ENCODE results near the gene NOVA2. TPM values are rescaled to one million over a fixed set of nuclear protein-coding genes. Genes with fewer than 3 reads are reported as not detected.
A peak's percentile ranks its signal among the peaks of the same experiment; 100 is the strongest.

The NOVA2 gene
- total RNA-seq, 3 donors from 2014 or later (not counting 1 experiment from before 2014, with no cell fraction given), result not detected

DNA sequence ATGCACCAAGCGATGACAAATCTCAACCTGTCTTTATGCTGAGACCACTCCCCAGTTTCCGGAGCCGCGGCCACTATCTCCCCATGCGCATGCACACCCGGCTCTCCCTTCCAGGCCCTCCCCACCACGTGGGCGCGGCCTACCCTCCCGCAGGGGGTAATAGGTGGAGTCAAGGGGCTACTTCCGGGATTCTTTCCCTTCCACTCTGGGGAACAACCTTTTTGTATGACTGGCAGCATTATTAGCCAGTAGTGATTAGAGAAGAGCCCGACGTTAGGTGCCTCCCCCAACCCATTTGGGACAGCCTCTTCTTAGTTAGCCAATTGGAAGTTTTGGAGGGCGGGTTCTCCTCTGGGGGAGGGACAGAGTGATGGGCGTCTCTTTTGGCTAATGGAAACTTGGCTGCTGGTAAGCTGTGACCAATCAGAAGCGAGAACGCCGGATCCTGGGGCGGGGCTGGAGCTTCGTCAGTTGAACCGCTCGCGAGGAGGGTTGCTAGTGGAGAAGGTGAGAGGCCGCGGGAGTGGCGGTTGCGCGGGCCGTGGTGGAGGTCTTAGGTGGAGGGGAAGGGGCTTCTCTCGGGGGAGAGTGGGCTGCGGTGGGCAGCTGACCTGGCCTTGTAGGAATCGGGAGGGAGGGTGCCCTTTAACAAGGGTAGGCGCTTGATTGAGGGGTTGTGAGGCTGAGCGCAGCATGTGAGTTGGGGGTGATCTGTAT, 21.5 kb upstream of the NOVA2 start, which contains the start of gene CCDC61:
CCDC61 (plus strand) TSS at position 470 of the 717 bp plus-strand sequence. CDS start 7,552 bp downstream, outside the sequence.
- Histone ChIP-seq H3K9me3 (ENCODE audit: control insufficient read depth, insufficient read depth, low read length) (no peaks in the 10 kb centered on the region), H3K36me3 (ENCODE audit: control insufficient read depth, insufficient read depth, low read length) (peaks cover 3% of the 10 kb centered on the region), H3K27me3 (ENCODE audit: control insufficient read depth, insufficient read depth, low read length) (no peaks in the 10 kb centered on the region), H3K4me3 (ENCODE audit: low read length) (peak within 1 kb of the TSS; percentile 67), H3K4me1 (ENCODE audit: control insufficient read depth, insufficient read depth, low read length) (peaks cover 16% of the 10 kb centered on the region), H3K27ac (ENCODE audit: low read length) (peak within 1 kb of the TSS; percentile 71)
- ATAC-seq (peak; percentile 91 to 99 (median 93)), DNase-seq (peak; percentile 94 to 99)
- H3K4me1 Mint-ChIP-seq, result peaks cover 17% of the 10 kb centered on the region in 2 donors
- no peaks in the 10 kb centered on the region for H3K9me3 Mint-ChIP-seq
- no peak within 1 kb of the TSS for H3K4me3 Mint-ChIP-seq
- H3K27ac Mint-ChIP-seq, result no peak within 1 kb of the TSS
- H3K36me3 Mint-ChIP-seq, result no peaks in the 10 kb centered on the region
- TF ChIP-seq, protein P1, sequence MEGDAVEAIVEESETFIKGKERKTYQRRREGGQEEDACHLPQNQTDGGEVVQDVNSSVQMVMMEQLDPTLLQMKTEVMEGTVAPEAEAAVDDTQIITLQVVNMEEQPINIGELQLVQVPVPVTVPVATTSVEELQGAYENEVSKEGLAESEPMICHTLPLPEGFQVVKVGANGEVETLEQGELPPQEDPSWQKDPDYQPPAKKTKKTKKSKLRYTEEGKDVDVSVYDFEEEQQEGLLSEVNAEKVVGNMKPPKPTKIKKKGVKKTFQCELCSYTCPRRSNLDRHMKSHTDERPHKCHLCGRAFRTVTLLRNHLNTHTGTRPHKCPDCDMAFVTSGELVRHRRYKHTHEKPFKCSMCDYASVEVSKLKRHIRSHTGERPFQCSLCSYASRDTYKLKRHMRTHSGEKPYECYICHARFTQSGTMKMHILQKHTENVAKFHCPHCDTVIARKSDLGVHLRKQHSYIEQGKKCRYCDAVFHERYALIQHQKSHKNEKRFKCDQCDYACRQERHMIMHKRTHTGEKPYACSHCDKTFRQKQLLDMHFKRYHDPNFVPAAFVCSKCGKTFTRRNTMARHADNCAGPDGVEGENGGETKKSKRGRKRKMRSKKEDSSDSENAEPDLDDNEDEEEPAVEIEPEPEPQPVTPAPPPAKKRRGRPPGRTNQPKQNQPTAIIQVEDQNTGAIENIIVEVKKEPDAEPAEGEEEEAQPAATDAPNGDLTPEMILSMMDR (IDR thresholded peaks at IDR 0.05), result no peak
- H3K27me3 Mint-ChIP-seq (ENCODE audit: low read depth in 2 of 2), result peaks cover 17 to 21% of the 10 kb centered on the region in 2 donors
- under 1% methylated on average over 33 of the region's 34 CpGs for WGBS (ENCODE audit: insufficient coverage)
- intact Hi-C loops (cut with micrococcal nuclease), result no loop called here

DNA sequence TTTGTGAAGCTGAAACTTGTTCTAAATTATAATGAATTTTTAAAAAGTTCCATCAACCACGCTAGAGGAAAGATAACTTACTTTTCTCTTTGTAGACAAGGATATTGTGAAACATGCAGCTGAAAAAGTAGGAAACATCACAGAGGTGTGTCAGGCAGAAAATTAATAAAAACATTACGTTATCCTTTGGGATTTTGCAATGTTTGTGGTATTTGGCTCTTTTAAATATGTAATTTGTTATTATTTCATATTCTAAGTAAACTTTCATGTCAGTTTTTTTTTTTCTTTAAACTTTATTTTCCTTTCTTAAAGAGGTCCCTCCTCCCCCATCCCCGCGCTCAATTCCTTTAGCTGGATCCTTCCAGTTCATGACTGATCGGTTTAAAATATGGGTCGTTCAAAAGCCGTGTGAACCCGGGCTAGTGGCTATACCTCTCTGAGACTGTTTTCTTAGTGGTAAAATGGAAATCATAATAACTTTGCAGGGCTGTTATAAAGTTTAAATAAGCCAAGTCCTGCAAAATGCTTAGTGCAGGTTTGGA, 20.9 kb upstream of the NOVA2 start:
- Histone ChIP-seq H3K36me3 (ENCODE audit: control insufficient read depth, insufficient read depth, low read length) (peaks cover 3% of the 10 kb centered on the region), H3K27me3 (ENCODE audit: control insufficient read depth, insufficient read depth, low read length) (no peaks in the 10 kb centered on the region), H3K4me3 (ENCODE audit: low read length) (peak overlapping the region; percentile 34), H3K9me3 (ENCODE audit: control insufficient read depth, insufficient read depth, low read length) (no peaks in the 10 kb centered on the region), H3K27ac (ENCODE audit: low read length) (no peak overlapping the region), H3K4me1 (ENCODE audit: control insufficient read depth, insufficient read depth, low read length) (peaks cover 10% of the 10 kb centered on the region)
- ATAC-seq, result peak in 2 of 3 donors; percentile 0
- no peak overlapping the region for H3K4me3 Mint-ChIP-seq
- no peak for DNase-seq
- H3K27me3 Mint-ChIP-seq (ENCODE audit: low read depth in 2 of 2), result peaks cover 18 to 20% of the 10 kb centered on the region in 2 donors
- intact Hi-C loops (cut with micrococcal nuclease), result no loop called here
- no peaks in the 10 kb centered on the region for H3K36me3 Mint-ChIP-seq
- no peak overlapping the region for H3K27ac Mint-ChIP-seq
- WGBS (ENCODE audit: insufficient coverage), result 0% methylated on average over 4 of the region's 8 CpGs
- peaks cover 11% of the 10 kb centered on the region in 2 donors for H3K4me1 Mint-ChIP-seq
- no peaks in the 10 kb centered on the region for H3K9me3 Mint-ChIP-seq
- TF ChIP-seq, protein P1 (IDR thresholded peaks at IDR 0.05), result no peak

DNA sequence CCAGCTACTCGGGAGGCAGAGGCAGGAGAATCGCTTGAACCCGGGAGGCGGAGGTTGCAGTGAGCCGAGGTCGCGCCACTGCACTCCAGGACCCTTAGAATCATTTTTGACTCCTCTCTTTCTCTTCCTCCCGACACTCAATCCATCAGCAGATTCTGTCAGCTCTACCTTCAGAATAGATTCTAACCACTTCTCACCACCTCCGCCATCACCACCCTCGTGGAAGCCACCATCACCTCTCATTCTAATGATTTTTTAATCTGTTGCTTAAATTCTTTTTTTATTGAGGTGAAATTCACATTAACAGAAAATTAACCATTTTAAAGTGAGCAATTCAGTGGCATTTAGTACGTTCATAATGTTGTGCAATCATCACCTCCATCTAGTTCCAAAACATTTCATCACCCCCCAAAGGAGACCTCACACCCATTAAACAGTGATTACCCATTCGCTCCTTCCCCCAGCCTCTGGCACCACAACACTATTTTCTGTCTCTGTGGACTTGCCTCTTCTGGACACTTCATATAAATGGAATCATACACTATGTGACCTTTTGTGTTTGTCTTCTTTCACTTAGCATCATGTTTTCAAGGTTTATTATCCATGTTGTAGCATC, 16.6 kb upstream of the NOVA2 start:
- H3K9me3 Mint-ChIP-seq, result no peaks in the 10 kb centered on the region
- Histone ChIP-seq H3K36me3 (ENCODE audit: control insufficient read depth, insufficient read depth, low read length) (no peaks in the 10 kb centered on the region), H3K4me3 (ENCODE audit: low read length) (no peak overlapping the region), H3K27ac (ENCODE audit: low read length) (no peak overlapping the region), H3K27me3 (ENCODE audit: control insufficient read depth, insufficient read depth, low read length) (no peaks in the 10 kb centered on the region), H3K9me3 (ENCODE audit: control insufficient read depth, insufficient read depth, low read length) (no peaks in the 10 kb centered on the region), H3K4me1 (ENCODE audit: control insufficient read depth, insufficient read depth, low read length) (peaks cover 2% of the 10 kb centered on the region)
- intact Hi-C loops (cut with micrococcal nuclease), result no loop called here
- no peak for DNase-seq
- TF ChIP-seq, protein P1 (IDR thresholded peaks at IDR 0.05), result no peak
- no peaks in the 10 kb centered on the region for H3K4me1 Mint-ChIP-seq
- peaks cover 15 to 20% of the 10 kb centered on the region in 2 donors for H3K27me3 Mint-ChIP-seq (ENCODE audit: low read depth in 2 of 2)
- no peak overlapping the region for H3K4me3 Mint-ChIP-seq
- H3K36me3 Mint-ChIP-seq, result no peaks in the 10 kb centered on the region
- 86% methylated on average over 12 of the region's 12 CpGs for WGBS (ENCODE audit: insufficient coverage)
- no peak for ATAC-seq
- no peak overlapping the region for H3K27ac Mint-ChIP-seq

Measured in natural killer cell (primary cell).